NCI-H2196 (cell line): ENCODE measurements around the gene GRK5.

Experiments used
- DNase-seq: peaks from one replicate; lab custom pipeline; 2025; ENCODE audit not compliant: unreplicated experiment; lab: John Stamatoyannopoulos, UW

GRK5 gene

DNA sequence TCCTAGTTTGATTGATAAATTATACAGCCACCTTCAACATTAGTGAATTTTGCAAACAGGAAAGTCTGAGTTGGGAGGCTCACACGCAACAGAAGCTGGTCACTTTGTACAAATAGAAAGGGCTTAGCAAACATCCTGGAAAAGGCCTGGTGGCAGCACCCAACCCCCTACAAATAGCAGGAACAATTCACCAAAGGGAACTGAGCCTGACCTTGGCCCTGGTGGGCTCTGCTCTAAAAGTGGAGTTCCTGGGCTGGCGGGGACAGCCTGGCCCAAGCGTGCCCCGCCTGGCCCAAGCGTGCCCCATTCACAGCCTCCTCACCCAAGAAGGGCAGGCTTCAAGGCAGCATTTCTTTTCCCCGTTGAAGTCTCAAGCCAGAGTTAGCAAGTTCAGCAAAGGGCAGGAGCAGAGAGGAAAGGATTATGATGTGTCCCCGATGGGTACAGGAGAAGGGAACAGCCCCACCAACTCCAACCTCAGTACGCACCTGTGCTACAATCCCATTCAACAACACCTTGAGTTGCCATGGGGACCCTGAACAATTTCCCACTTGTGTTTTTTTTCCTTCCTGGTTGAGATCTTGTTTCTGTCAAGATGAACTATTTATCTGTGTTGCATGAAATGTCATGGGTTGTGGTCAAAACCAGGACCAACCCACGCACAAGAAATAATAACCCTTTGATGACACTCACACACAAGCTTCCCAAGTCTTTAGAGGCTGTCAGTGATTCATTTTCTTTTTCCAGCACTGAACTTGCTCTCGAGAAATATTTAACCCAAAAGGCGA is 291.7 kb downstream of the GRK5 start:
- no peak for DNase-seq

DNA sequence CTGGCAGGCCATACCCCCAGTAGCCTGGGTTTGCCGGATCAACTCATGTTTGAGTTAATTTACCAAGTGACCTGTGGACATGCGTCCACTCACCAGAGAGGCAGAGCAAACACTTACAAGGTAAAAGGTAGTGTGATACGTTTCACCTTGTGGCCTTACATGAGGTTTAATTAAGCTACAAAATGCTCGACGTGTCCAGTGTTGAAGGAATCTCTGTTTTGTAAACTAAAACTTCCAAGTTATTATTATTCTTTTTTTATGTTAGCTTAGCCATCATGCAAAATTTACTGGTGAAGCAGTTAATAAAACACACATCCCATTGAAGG is 292.3 kb downstream of the GRK5 start:
- no peak for DNase-seq

DNA sequence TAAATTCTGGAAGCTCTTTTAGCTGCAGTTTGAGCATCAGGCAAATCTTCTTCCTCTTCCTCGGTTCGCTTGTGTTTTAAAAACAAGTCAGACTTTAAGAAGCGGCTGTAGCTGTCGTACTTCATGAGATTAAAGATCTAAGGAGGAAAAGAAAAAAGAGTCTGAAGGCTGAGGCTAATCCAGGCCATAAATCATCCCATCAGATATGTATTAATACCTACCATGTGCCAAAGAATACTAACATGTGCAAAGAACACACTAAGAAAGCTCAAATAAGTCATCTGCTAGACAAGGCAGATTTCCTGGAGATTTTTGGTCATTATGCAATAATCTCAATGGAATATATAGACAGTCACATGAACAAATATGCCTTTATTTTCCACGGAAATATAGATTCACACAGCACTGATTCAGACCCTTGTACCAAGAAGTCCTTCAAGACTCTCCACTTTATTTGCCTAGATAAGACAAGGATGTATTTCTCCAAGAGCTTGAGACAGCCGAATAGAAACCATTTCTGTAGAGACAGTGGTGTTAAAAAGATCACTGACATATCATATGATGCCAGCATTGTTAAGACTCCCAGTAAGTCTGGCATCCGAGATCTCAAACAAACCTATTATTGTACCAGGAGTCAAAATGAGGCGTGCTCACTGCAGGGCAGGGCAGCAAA is 292.9 kb downstream of the GRK5 start:
- no peak for DNase-seq

DNA sequence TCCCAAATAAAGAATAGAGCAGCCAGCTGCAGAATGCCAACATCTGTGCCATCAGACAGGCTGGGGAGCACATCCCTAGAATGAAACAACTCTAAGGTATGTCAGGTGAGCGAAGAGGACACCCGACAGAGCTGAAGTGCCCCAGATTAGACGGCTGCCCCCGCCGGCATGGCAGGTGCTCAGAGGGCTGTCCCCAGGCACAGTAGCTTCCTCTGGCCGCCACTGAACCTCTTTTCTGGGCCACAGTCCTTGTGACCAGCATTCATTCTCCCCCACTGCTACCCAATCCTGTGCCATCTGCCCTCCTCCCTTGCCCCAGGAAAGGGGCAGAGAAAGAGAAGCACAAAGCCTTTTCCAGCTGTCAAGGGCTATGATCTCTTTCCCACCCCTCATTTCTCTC is 293.4 kb downstream of the GRK5 start:
- DNase-seq, result no peak

DNA sequence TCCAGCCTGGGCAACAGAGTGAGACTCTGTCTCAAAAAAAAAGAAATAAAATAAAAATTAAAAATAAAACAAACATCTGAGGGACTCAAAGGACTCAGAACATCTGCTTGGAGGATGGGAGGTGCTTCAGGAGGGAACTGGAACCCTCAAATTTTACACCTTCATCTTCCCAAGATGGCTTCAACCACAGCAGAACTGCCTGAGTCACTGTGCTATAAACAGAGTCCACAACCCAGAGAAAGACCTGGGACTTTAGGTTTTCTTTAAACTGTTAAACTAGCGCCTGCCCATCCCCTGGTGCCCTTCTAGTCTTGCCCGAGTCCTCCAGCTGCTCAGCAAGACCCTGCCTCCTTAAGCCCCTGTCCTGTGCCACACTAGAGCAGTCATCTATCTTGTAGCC is 294.3 kb downstream of the GRK5 start:
- DNase-seq, result no peak

DNA sequence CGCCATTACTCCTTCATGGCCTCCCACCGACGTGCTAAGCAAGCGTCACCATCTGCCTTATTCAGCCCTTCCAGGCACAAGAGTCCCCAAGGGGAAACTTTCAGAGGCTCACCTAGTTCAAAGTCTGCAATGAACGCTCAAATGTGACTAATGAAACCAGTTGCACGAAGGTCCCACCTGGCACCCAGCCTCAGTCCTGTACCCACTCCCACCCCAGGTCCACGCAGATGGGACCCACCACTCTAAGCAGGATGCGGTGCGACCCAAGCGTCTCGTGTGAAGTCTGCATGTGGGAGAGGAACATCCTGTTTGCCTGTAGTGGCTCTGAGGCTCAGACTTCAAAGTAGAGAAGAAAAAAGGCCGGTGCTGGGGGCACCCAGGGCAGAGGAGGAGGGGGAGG is 294.8 kb downstream of the GRK5 start:
- DNase-seq, result no peak

DNA sequence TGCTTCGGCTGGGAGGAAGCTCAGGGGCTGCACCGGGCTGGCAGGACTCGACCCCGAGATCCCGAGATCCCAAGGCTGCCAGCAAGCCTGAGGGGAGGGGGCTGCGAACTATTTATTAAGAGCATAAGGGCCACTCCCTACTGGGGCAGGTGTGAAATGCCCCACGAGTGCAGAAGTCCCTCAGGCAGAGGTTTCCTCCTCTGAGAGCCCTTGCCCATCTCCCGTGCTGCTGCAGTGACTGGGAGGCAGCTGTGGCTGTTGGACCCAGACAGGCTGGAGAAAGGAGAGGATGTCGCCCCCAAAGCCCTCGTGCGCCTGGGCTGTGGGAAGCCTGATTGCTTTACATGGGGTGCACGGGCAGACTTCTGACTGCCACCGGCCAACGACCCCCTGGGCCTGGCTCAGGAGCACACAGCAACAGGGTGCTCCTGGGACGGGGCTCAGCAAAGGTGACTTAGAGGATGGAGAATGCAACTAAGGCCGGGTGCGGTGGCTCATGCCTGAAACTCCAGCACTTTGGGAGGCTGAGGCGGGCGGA is 295.3 kb downstream of the GRK5 start:
- DNase-seq, result no peak

DNA sequence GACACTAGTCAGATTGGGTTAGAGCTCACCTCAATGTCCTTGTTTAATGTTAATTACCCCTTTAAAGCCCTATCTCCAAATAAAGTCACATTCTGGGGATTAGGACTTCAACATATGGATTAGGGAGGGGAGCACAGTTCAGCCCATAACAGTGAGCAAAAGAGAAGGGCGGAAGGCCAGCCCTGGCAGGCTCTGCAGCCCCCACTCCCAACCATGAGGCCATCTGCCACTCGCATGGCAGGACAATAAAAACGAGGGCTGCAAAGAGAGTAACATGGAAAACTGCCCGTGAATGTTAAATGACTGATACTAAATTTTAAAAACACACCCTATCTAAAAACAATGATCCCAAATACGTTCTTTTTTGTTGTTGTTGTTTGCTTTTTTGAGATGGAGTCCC is 296.4 kb downstream of the GRK5 start:
- no peak for DNase-seq

DNA sequence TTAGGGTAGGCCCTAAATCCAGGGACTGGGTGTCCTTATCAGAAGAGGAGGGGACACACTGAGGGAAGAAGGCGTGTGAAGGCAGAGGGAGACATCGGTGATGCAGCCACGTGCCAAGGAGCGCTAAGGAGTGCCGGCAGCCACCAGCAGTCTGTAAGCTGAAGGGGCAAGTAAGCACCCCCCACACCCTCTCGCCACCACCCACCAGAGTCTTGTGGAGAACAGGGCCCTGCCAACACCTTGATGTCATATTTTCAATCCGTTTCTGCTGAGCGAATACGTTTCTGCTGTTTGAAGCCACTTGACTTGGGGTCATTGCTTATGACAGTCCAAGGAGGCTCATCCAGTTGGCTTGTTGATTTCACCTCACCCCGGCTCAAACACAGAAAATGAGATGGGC is 297.3 kb downstream of the GRK5 start:
- no peak for DNase-seq

DNA sequence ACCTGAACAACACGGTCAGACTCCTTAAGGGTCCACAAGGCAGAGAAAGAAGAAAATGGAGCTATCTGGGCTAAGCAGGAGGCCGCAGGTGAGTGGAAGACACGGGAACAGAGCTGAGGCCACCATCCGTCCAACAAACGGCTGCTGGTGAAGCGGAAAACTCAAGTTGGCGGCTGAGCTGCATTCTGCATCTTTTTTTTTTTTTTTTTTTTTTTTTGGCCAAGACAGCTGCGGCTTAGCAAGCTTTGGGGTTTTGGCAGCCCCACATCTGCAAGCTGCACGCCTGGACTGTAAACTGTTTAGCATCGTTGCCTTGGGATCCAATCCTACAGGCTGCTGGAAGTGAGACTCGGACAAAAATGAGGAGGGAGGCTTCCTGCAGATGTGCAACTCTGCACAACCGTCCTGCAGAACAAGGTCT is 297.8 kb downstream of the GRK5 start:
- DNase-seq, result no peak
